Coronary artery (tissue), 2 donors: Measurements from ENCODE around the gene ISG15.
"Not testable (repeated sequence)": the region's sequence is repeated elsewhere in the genome, so short reads cannot be mapped to it uniquely, and the experiment has no call there.

Experiments
- DNase-seq: peaks from one replicate; pipeline ENCODE4 v3.0.0-alpha.2; 2017; ENCODE audit warnings: low spot score
- H3K27ac ChIP-seq, 2 donors: fragments of 200-600 bp; sonication (generic); one replicate each; pipeline ENCODE4 v1.5.1; 2016 to 2019
- H3K4me3 ChIP-seq: fragments of 200-600 bp; sonication (generic); 2 replicates; pipeline ENCODE4 v1.5.1; 2016; ENCODE audit warnings: mild to moderate bottlenecking, moderate library complexity
- CTCF ChIP-seq: fragments of 200-600 bp; sonication (generic); IDR thresholded peaks from one replicate; pipeline ENCODE4 v1.5.1; 2019; ENCODE audit warnings: antibody characterized with exemption

Gene ISG15

DNA sequence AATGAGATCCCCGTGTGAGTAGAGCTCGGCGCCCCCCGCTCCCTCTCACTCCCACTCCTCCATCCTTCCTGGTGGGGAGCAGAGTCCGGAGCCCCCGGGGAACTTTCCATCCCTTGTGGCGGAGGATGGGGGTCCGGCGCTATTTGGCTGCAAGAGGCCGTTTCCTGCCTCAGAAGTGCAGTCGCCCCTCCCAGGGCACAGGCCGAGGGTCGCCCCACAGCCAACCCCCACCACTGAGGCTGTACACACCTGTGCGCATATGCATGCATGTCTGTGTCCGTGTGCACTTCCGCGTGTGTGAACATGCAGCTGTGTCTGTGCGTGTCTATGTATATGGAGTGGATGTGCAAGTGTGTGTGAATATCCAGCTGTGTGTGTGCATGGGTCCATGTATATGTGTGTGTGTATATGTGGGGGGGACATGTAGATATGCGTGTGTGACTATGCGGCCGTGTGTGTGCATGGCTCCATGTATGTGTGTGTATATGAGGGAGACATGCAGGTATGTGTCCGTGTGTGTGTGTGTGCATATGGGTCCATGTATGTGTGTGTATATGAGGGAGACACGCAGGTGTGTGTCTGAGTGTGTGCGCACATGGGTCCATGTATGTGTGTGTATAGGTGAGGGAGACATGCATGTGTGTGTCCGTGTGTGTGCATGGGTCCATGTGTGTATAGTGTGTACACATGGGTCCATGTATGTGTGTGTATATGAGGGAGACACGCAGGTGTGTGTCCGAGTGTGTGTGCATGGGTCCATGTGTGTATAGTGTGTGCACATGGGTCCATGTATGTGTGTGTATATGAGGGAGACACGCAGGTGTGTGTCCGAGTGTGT is 38.9 kb downstream of the ISG15 start:
- DNase-seq, result no peak
- TF ChIP-seq CTCF, result no peak
- no peak overlapping the region for H3K27ac ChIP-seq
- H3K4me3 ChIP-seq, result no peak overlapping the region

DNA sequence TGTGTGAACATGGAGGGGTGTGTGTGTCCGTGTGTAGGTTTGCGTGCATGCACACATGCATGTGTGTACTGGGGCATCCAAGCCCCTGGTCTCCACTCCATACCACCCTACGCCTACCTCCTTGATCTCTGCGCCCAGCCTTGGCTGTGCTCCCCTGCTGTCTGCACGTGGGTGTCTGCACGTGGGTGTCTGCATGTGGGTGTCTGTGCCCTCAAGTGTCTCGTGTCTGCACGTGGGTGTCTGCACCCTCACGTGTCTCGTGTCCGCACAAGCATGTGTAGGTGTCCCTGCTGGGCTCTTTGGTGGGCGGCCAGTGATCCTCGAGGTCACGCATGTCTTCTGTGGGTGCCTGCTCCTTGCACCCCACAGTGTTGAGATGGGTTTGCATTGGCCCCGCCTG is 39.7 kb downstream of the ISG15 start:
- Histone ChIP-seq H3K27ac (no peak overlapping the region), H3K4me3 (no peak overlapping the region)
- no peak for DNase-seq
- TF ChIP-seq CTCF, result no peak

DNA sequence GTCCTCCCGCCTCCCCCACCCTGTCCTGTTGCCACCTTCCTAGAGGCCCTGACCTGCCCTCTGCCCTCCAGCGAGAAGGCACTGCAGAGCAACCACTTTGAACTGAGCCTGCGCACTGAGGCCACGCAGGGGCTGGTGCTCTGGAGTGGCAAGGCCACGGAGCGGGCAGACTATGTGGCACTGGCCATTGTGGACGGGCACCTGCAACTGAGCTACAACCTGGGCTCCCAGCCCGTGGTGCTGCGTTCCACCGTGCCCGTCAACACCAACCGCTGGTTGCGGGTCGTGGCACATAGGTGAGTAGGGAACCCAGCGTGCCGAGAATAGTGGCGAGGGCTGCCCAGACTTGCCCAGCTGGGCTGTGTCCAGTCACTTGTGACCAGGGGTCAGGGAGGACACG is 40.4 kb downstream of the ISG15 start:
- H3K27ac ChIP-seq, result no peak overlapping the region
- TF ChIP-seq CTCF, result no peak
- H3K4me3 ChIP-seq, result no peak overlapping the region
- DNase-seq, result no peak

GRCh38 chr1:1054099-1054700 is 40.9 kb downstream of the ISG15 start:
- no peak for TF ChIP-seq CTCF
- Histone ChIP-seq H3K27ac (no peak overlapping the region), H3K4me3 (no peak overlapping the region)
- no peak for DNase-seq

DNA sequence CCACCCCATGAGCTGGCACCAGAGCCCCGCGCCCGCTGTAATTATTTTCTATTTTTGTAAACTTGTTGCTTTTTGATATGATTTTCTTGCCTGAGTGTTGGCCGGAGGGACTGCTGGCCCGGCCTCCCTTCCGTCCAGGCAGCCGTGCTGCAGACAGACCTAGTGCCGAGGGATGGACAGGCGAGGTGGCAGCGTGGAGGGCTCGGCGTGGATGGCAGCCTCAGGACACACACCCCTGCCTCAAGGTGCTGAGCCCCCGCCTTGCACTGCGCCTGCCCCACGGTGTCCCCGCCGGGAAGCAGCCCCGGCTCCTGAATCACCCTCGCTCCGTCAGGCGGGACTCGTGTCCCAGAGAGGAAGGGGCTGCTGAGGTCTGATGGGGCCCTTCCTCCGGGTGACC is 41.7 kb downstream of the ISG15 start:
- Histone ChIP-seq H3K4me3 (no peak overlapping the region), H3K27ac (no peak overlapping the region)
- no peak for DNase-seq
- no peak for TF ChIP-seq CTCF

DNA sequence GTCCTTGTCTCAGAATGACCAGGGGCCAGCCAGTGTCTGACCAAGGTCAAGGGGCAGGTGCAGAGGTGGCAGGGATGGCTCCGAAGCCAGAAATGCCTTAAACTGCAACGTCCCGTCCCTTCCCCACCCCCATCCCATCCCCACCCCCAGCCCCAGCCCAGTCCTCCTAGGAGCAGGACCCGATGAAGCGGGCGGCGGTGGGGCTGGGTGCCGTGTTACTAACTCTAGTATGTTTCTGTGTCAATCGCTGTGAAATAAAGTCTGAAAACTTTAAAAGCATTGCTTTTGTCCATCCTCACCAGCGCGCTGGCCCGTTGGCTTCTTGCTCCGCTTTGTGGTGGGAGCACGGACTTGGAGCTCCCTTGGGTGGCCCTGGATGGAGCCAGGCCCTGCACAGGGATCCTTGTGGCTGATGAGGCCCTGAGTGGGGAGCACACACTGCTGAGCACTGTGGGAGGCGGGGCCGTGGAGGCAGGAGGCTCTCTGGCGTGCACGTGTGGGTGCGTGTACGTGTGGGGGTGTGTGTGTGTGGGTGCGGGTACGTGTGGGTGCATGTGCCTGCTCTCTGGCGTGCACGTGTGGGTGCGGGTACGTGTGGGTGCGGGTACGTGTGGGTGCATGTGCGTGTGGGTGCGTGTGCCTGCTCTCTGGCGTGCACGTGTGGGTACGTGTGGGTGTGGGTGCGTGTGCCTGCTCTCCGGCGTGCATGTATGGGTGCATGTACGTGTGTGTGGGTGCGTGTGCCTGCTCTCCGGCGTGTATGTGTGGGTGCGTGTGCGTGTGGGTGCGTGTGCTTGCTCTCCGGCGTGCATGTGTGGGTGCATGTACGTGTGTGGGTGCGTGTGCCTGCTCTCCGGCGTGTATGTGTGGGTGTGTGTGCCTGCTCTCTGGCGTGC is 42.8 kb downstream of the ISG15 start:
- TF ChIP-seq CTCF, result no peak
- Histone ChIP-seq H3K4me3 (no peak overlapping the region), H3K27ac (no peak overlapping the region)
- DNase-seq, result no peak

DNA sequence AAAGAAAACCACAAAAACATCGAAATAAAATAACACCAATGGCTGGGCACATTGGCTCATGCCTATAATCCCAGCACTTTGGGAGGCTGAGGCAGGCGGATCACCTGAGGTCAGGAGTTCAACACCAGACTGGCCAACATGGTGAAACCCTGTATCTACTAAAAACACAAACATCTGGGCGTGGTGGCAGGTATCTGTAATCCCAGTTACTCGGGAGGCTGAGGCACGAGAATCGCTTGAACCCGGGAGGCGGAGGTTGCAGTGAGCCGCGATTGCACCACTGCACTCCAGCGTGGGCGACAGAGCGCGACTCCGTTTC is 44.4 kb downstream of the ISG15 start:
- not testable (repeated sequence) for H3K4me3 ChIP-seq, DNase-seq, H3K27ac ChIP-seq
